ENCODE data around the gene C1orf226. TPM values are rescaled to one million over a fixed set of nuclear protein-coding genes. Genes with fewer than 3 reads are reported as not detected.

The C1orf226 gene
- total and polyA plus RNA-seq, 9 of the 15 experiments (the other 6 are each of a cell fraction or from before 2014, with no cell fraction given): 0.10 to 1.4 (median 0.47) TPM

- Histone ChIP-seq H3K27ac (ENCODE audit: extremely low read depth, low read depth, low read length) (no peak overlapping the region), H3K36me3 (ENCODE audit: control insufficient read depth, insufficient read depth, low read length) (no peaks in the 10 kb centered on the region), H3K9me1 (ENCODE audit: control insufficient read depth, insufficient read depth, low read length) (no peaks in the 10 kb centered on the region), H3K27me3 (ENCODE audit: control insufficient read depth in 2 of 2, insufficient read depth in 2 of 2, low read length in 2 of 2) (no peaks in the 10 kb centered on the region), H3K79me2 (ENCODE audit: control insufficient read depth, insufficient read depth, low read length) (no peaks in the 10 kb centered on the region), H3K4me1 (replicated peaks in 1 of 2; ENCODE audit: control insufficient read depth in 2 of 2, insufficient read depth in 2 of 2, low read length in 2 of 2) (peaks cover 13 to 20% of the 10 kb centered on the region in 2 experiments; a peak in 4 of 5 replicates), H4K20me1 (replicated peaks; ENCODE audit: control insufficient read depth, insufficient read depth, low read length) (no peaks in the 10 kb centered on the region), H3K9me3 (replicated peaks; ENCODE audit: control insufficient read depth, insufficient read depth, low read depth, low read length) (no peaks in the 10 kb centered on the region), H3K4me2 (ENCODE audit: insufficient read depth, low read length) (no peak overlapping the region), H2AFZ (ENCODE audit: low read depth, low read length) (peak overlapping the region; percentile 34; the same call in 1 of the 2 replicates), H3K4me3 (no peak overlapping the region), H3K9ac (ENCODE audit: insufficient read depth in 1 of 2, low read depth in 2 of 2, low read length in 2 of 2) (peak overlapping the region in 1 of 2 experiments; percentile 54; a peak in 1 of 4 replicates)
- no TSS peak for BruUV-seq (replicated peaks)
- TF ChIP-seq EGR1 (conservative IDR thresholded peaks at IDR 0.05) (peak; percentile 62), DLX4 (CRISPR knock-in tag; IDR thresholded peaks at IDR 0.05) (no peak)
- 50% methylated on average over 9 of the region's 9 CpGs for WGBS (ENCODE audit: insufficient coverage, low coverage, missing lambda C conversion rate)
- FAIRE-seq: peak; percentile 6
- peak; percentile 78 for ATAC-seq
- DNase-seq (ENCODE audit: extremely low read depth in 1 of 4, low spot score in 3 of 4): peak; percentile 45 to 57 (median 53)
- POLR2A ChIA-PET: interaction anchor here (1.3 to 1.4 kb wide), 2 partner anchors 14 to 194 kb away, joined by 3 read pairs; partner anchors contain the start of gene UAP1
- CTCF ChIA-PET (ENCODE audit: low intra/inter-chr PET ratio): no interaction called here
- in situ Hi-C loops (cut with MboI): no loop called here
- intact Hi-C loops (cut with micrococcal nuclease): no loop called here
These were observed 14.9 kb upstream of the C1orf226 start for GRCh38 chr1:162366671-162367070.

DNA sequence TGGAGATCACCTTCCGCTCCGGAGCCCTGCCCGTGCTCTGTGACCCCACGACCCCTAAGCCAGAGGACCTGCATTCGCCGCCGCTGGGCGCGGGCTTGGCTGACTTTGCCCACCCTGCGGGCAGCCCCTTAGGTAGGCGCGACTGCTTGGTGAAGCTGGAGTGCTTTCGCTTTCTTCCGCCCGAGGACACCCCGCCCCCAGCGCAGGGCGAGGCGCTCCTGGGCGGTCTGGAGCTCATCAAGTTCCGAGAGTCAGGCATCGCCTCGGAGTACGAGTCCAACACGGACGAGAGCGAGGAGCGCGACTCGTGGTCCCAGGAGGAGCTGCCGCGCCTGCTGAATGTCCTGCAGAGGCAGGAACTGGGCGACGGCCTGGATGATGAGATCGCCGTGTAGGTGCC, 14.5 kb upstream of the C1orf226 start:
- in situ Hi-C loops (cut with MboI): no loop called here
- FAIRE-seq: no peak
- TF ChIP-seq REST (IDR thresholded peaks at IDR 0.05; ENCODE audit: borderline replicate concordance): no peak
- no peak for TF ChIP-seq REST (CRISPR knock-in tag; IDR thresholded peaks at IDR 0.05; ENCODE audit: low read depth)
- TF ChIP-seq GABPB1 (CRISPR knock-in tag; IDR thresholded peaks at IDR 0.05): no peak
- no peak for TF ChIP-seq FOXA1 (IDR thresholded peaks at IDR 0.05; ENCODE audit: borderline replicate concordance)
- TF ChIP-seq STAG1 (CRISPR knock-in tag; IDR thresholded peaks at IDR 0.05; ENCODE audit: borderline replicate concordance): peak; percentile 22; the same call in 1 of the 2 replicates
- no peak for TF ChIP-seq MEF2D (tag; conservative IDR thresholded peaks at IDR 0.05; ENCODE audit: low read depth)

More for the DNA sequence above, 14.5 kb upstream of the C1orf226 start:
- ATAC-seq (no peak), DNase-seq (ENCODE audit: extremely low read depth in 1 of 4, low spot score in 3 of 4) (no peak)
- ChIA-PET POLR2A (interaction anchor here (1.3 to 1.4 kb wide), 2 partner anchors 13 to 194 kb away, joined by 3 read pairs; partner anchors contain the start of gene UAP1), CTCF (ENCODE audit: low intra/inter-chr PET ratio) (no interaction called here)
- no peak overlapping the region for H3K4me2 ChIP-seq (ENCODE audit: insufficient read depth, low read length)
- H3K36me3 ChIP-seq (ENCODE audit: control insufficient read depth, insufficient read depth, low read length): no peaks in the 10 kb centered on the region
- no TSS peak for BruUV-seq (replicated peaks)
- no peaks in the 10 kb centered on the region for H3K9me1 ChIP-seq (ENCODE audit: control insufficient read depth, insufficient read depth, low read length)
- H3K79me2 ChIP-seq (ENCODE audit: control insufficient read depth, insufficient read depth, low read length): no peaks in the 10 kb centered on the region
- intact Hi-C loops (cut with micrococcal nuclease): no loop called here
- 0 out of 2 replicates have a peak overlapping the region, but pooled peaks have one; percentile 34 for H2AFZ ChIP-seq (ENCODE audit: low read depth, low read length)
- no peaks in the 10 kb centered on the region for H4K20me1 ChIP-seq (replicated peaks; ENCODE audit: control insufficient read depth, insufficient read depth, low read length)
- 89% methylated on average over 33 of the region's 36 CpGs for WGBS (ENCODE audit: insufficient coverage, low coverage, missing lambda C conversion rate)
- H3K4me1 ChIP-seq (replicated peaks in 1 of 2; ENCODE audit: control insufficient read depth in 2 of 2, insufficient read depth in 2 of 2, low read length in 2 of 2): peaks cover 13 to 24% of the 10 kb centered on the region in 2 experiments; a peak in 4 of 5 replicates
- no peaks in the 10 kb centered on the region for H3K27me3 ChIP-seq (ENCODE audit: control insufficient read depth in 2 of 2, insufficient read depth in 2 of 2, low read length in 2 of 2)
- no peak overlapping the region for H3K27ac ChIP-seq (ENCODE audit: extremely low read depth, low read depth, low read length)
- no peak overlapping the region for H3K4me3 ChIP-seq
- no peaks in the 10 kb centered on the region for H3K9me3 ChIP-seq (replicated peaks; ENCODE audit: control insufficient read depth, insufficient read depth, low read depth, low read length)
- H3K9ac ChIP-seq (ENCODE audit: insufficient read depth in 1 of 2, low read depth in 2 of 2, low read length in 2 of 2): peak overlapping the region in 1 of 2 experiments; percentile 54; a peak in 1 of 4 replicates
